HCT116 (cell line): Measurements from ENCODE around the gene ERICH3. TPM values are rescaled to one million over a fixed set of nuclear protein-coding genes. Genes with fewer than 3 reads are reported as not detected.

Source experiments
- ATAC-seq: fragments of 200-7000 bp; cut with Tn5 transposase; 2 replicates; pipeline ENCODE4 v1.9.1; 2020; ENCODE audit warnings: mild to moderate bottlenecking, moderate library complexity
- BruUV-seq: library from RNA; stranded (reverse); fragments of 400-500 nt; replicated peaks from 2 replicates; lab custom pipeline; 2021; lab: Mats Ljungman, UMichigan
- CTCF ChIA-PET: fragments of 300-600 bp; sonication (Branson Sonifier 250); formaldehyde crosslinking; loops from one replicate; lab custom pipeline; 2021; ENCODE audit warnings: antibody characterized with exemption; lab: Charles Lee
- POLR2A ChIA-PET: fragments of 300-600, 350-600 bp; sonication (Branson Sonifier 250); formaldehyde crosslinking; loops from one replicate; lab custom pipeline; 2021; ENCODE audit warnings: antibody characterized with exemption; lab: Charles Lee
- RAD21 ChIA-PET, 2 experiments: fragments of 300-600 bp; sonication (Branson Sonifier 250); formaldehyde crosslinking; loops; one replicate each; lab custom pipeline; 2023; ENCODE audit warnings: low total read pairs in 2 of 2; ENCODE audit not compliant: uncharacterized antibody in 2 of 2, unreplicated experiment in 2 of 2, low non-redundant PET in 1 of 2; lab: Charles Lee
- DNase-seq: peaks from one replicate; pipeline ENCODE4 v3.0.0-alpha.2; 2010; ENCODE audit warnings: low read depth, low spot score
- H2AFZ ChIP-seq: fragments of 200-600 bp; shearing (Covaris generic), sonication (generic); 2 replicates; pipeline ENCODE4 v1.6.1; 2017; ENCODE audit warnings: low read depth, mixed run types, mixed read lengths, antibody characterized with exemption, low read length; ENCODE audit not compliant: poor library complexity, severe bottlenecking
- H3K27ac ChIP-seq: 2 replicates; pipeline ENCODE4 v1.5.1; 2012; ENCODE audit warnings: low read depth, low read length
- H3K27me3 ChIP-seq: fragments of 200-600 bp; sonication (generic); 2 replicates; pipeline ENCODE4 v1.6.1; 2016; ENCODE audit warnings: mixed run types, low read length, mixed read lengths; ENCODE audit not compliant: insufficient read depth
- H3K36me3 ChIP-seq, 2 experiments: fragments of 200-500 bp in 1 of 2; fragments of 200-600 bp in 1 of 2; sonication (Bioruptor generic) in 1 of 2; sonication (generic) in 1 of 2; 2 replicates each; pipeline versions ENCODE4 v1.5.1 to v1.6.1; 2014 to 2016; ENCODE audit warnings: low read length in 2 of 2, inconsistent platforms in 1 of 2, mixed read lengths in 1 of 2, mixed run types in 1 of 2; ENCODE audit not compliant: insufficient read depth in 2 of 2, control insufficient read depth in 1 of 2
- H3K4me1 ChIP-seq, 2 experiments: fragments of 200-600 bp in 1 of 2; sonication (generic) in 1 of 2; 2 replicates each; pipeline versions ENCODE4 v1.5.1 to v1.6.1; 2012 to 2017; ENCODE audit warnings: low read length in 2 of 2, inconsistent platforms in 1 of 2, mild to moderate bottlenecking in 1 of 2, mixed read lengths in 1 of 2, mixed run types in 1 of 2, moderate library complexity in 1 of 2; ENCODE audit not compliant: insufficient read depth in 2 of 2, control insufficient read depth in 1 of 2
- H3K4me2 ChIP-seq: fragments of 200-600 bp; sonication (generic); 2 replicates; pipeline ENCODE4 v1.6.1; 2017; ENCODE audit warnings: mixed run types, low read length, mixed read lengths
- H3K4me3 ChIP-seq, 2 experiments: fragments of 200-600 bp in 1 of 2; sonication (generic) in 1 of 2; replicated peaks in 1 of 2; 2 replicates each; pipeline ENCODE4 v1.5.1; 2011 to 2016; ENCODE audit warnings: low read length in 2 of 2, control low read depth in 1 of 2, low read depth in 1 of 2, mild to moderate bottlenecking in 1 of 2, mixed read lengths in 1 of 2, mixed run types in 1 of 2
- H3K79me2 ChIP-seq: fragments of 200-600 bp; sonication (generic); 2 replicates; pipeline ENCODE4 v1.6.1; 2017; ENCODE audit warnings: mild to moderate bottlenecking, mixed run types, low read length, moderate library complexity, mixed read lengths; ENCODE audit not compliant: insufficient read depth
- H3K9ac ChIP-seq: fragments of 200-600 bp; sonication (generic); 2 replicates; pipeline ENCODE4 v1.6.1; 2016; ENCODE audit warnings: low read length, mixed read lengths
- H3K9me2 ChIP-seq: fragments of 200-600 bp; sonication (generic), shearing (Covaris generic); 2 replicates; pipeline ENCODE4 v1.6.1; 2017; ENCODE audit warnings: mixed run types, mild to moderate bottlenecking, moderate library complexity; ENCODE audit not compliant: insufficient read depth
- H3K9me3 ChIP-seq, 2 experiments: fragments of 200-500 bp in 1 of 2; fragments of 200-600 bp in 1 of 2; sonication (Bioruptor generic) in 1 of 2; sonication (generic) in 1 of 2; 2 replicates each; pipeline ENCODE4 v1.6.1; 2014 to 2017; ENCODE audit warnings: low read length in 2 of 2, mixed read lengths in 2 of 2, inconsistent platforms in 1 of 2, low read depth in 1 of 2, mild to moderate bottlenecking in 1 of 2, mixed run types in 1 of 2, moderate library complexity in 1 of 2; ENCODE audit not compliant: control insufficient read depth in 1 of 2, insufficient read depth in 1 of 2
- H4K20me1 ChIP-seq: fragments of 200-600 bp; sonication (generic), shearing (Covaris generic); 2 replicates; pipeline ENCODE4 v1.6.1; 2017; ENCODE audit warnings: mixed run types, mild to moderate bottlenecking, moderate library complexity; ENCODE audit not compliant: insufficient read depth
- CBX3 ChIP-seq: IDR thresholded peaks from 2 replicates; pipeline ENCODE4 v1.6.1; 2012; ENCODE audit warnings: low read depth
- CEBPB ChIP-seq: IDR thresholded peaks from 2 replicates; pipeline ENCODE4 v1.6.1; 2012; ENCODE audit warnings: low read depth
- EGR1 ChIP-seq: IDR thresholded peaks from 2 replicates; pipeline ENCODE4 v1.6.1; 2012; ENCODE audit warnings: low read depth
- EZH2phosphoT487 ChIP-seq: fragments of 200-600 bp; IDR thresholded peaks from 2 replicates; pipeline ENCODE4 v1.6.1; 2018; ENCODE audit warnings: antibody characterized with exemption, borderline replicate concordance
- FOSL1 ChIP-seq: IDR thresholded peaks from 2 replicates; pipeline ENCODE4 v1.6.1; 2012; ENCODE audit warnings: low read depth
- JUND ChIP-seq: IDR thresholded peaks from 2 replicates; pipeline ENCODE4 v1.6.1; 2012
- POLR2A ChIP-seq: IDR thresholded peaks from 2 replicates; pipeline ENCODE4 v1.7.0; 2011; ENCODE audit warnings: borderline replicate concordance; ENCODE audit not compliant: insufficient read depth, insufficient read length; ENCODE audit errors: extremely low read depth
- RAD21 ChIP-seq: IDR thresholded peaks from 2 replicates; pipeline ENCODE4 v1.6.1; 2012; ENCODE audit warnings: low read depth, mild to moderate bottlenecking
- SP1 ChIP-seq: IDR thresholded peaks from 2 replicates; pipeline ENCODE4 v1.6.1; 2012; ENCODE audit warnings: low read depth
- SRF ChIP-seq: IDR thresholded peaks from 2 replicates; pipeline ENCODE4 v1.6.1; 2012; ENCODE audit warnings: low read depth
- TCF7L2 ChIP-seq: IDR thresholded peaks from 2 replicates; pipeline ENCODE4 v1.7.0; 2011; ENCODE audit warnings: borderline replicate concordance, inconsistent platforms; ENCODE audit not compliant: insufficient read depth, insufficient read length; ENCODE audit errors: extremely low read depth
- YY1 ChIP-seq: IDR thresholded peaks from 2 replicates; pipeline ENCODE4 v1.6.1; 2011; ENCODE audit warnings: low read length, low read depth, moderate library complexity, mild to moderate bottlenecking; ENCODE audit not compliant: insufficient replicate concordance; ENCODE audit errors: extremely low read depth
- ZFX ChIP-seq: fragments of 450-650 bp; IDR thresholded peaks from 2 replicates; pipeline ENCODE4 v1.6.1; 2017
- intact Hi-C: fragments of 100-400 bp; cut with micrococcal nuclease; formaldehyde crosslinking; loops from 2 replicates; pipeline ENCODE4 v1.10.0; 2022
- total RNA-seq: library from RNA; stranded (reverse); gene quantifications from one replicate; pipeline ENCODE4 v1.2.1, GENCODE V29; 2021; ENCODE audit not compliant: unreplicated experiment
- TF ChIP-seq, protein P1 (sequence below), 3 experiments: fragments of 200-600 bp in 1 of 3; sonication (generic) in 1 of 3; IDR thresholded peaks in 2 of 3; conservative IDR thresholded peaks in 1 of 3; 2 replicates each; pipeline ENCODE4 v1.5.1; 2012 to 2017; ENCODE audit warnings: low read depth in 2 of 3, low read length in 2 of 3, antibody characterized with exemption in 1 of 3, borderline replicate concordance in 1 of 3, control low read depth in 1 of 3, mild to moderate bottlenecking in 1 of 3, mixed read lengths in 1 of 3, mixed run types in 1 of 3, moderate library complexity in 1 of 3; ENCODE audit not compliant: insufficient read depth in 1 of 3
- TF ChIP-seq, protein P2 (sequence below): IDR thresholded peaks from 2 replicates; pipeline ENCODE4 v1.6.1; 2012

The ERICH3 gene
- total RNA-seq, 1 experiment from 2014 or later = not detected

DNA sequence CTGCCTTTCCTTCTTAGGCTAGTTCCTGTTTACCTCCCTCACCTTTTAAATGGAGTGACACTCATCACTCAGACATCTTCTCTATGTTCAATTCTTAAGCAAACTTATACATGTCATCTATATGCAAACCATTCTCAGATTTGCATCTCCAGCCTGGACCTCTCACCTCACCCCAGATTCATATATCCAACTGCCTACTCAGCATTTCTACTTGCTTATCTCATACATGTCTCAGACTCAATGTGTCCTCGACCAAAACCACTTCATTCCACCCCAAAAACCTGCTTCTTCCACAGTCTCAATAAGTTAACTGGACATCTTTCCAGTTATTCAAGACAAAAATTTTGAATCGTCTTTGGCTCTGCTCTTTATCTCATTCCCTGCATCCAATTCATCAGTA is 62.6 kb downstream of the ERICH3 start (continued):
- TF ChIP-seq, protein P1, sequence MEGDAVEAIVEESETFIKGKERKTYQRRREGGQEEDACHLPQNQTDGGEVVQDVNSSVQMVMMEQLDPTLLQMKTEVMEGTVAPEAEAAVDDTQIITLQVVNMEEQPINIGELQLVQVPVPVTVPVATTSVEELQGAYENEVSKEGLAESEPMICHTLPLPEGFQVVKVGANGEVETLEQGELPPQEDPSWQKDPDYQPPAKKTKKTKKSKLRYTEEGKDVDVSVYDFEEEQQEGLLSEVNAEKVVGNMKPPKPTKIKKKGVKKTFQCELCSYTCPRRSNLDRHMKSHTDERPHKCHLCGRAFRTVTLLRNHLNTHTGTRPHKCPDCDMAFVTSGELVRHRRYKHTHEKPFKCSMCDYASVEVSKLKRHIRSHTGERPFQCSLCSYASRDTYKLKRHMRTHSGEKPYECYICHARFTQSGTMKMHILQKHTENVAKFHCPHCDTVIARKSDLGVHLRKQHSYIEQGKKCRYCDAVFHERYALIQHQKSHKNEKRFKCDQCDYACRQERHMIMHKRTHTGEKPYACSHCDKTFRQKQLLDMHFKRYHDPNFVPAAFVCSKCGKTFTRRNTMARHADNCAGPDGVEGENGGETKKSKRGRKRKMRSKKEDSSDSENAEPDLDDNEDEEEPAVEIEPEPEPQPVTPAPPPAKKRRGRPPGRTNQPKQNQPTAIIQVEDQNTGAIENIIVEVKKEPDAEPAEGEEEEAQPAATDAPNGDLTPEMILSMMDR (IDR thresholded peaks at IDR 0.05 in 2 of 3, conservative IDR thresholded peaks at IDR 0.05 in 1 of 3; ENCODE audit: borderline replicate concordance in 1 of 3, insufficient read depth in 1 of 3, low read depth in 2 of 3, low read length in 2 of 3) = no peak

DNA sequence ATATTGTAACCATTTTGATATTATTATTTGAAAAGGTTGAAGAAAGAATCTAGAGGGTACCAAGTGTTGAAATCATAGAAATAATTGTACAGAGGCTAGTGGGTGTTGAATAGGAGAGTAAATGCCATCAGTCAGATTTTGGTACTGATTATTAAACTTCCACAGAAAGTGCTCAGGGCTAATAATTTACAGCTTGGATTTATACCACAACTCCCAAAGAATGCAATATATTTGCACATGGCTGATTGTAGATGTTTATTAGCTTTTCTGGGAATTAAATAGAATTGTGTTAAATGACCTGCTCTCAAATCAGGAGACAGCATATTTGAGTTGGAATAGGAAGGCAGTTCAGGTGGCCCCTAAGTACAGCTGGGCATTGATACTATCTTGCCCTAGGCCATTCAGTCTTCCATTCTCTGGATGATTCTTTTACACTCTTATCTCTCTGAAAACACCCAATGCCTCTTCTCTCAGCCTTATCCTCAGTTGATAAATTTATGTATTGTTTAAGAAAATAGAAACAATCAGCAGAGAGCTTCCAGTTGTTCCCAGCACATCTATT is 63.7 kb downstream of the ERICH3 start:
- Histone ChIP-seq H3K4me1 (no peaks in the 10 kb centered on the region), H3K9me3 (no peaks in the 10 kb centered on the region), H3K9ac (no peak overlapping the region), H3K4me3 (no peak overlapping the region), H3K36me3 (no peaks in the 10 kb centered on the region), H3K27ac (no peak overlapping the region), H3K79me2 (no peaks in the 10 kb centered on the region), H3K9me2 (no peaks in the 10 kb centered on the region), H2AFZ (no peak overlapping the region), H3K4me2 (no peak overlapping the region), H3K27me3 (0 out of 2 replicates have a peak, but pooled peaks cover 13% of the 10 kb centered on the region), H4K20me1 (no peaks in the 10 kb centered on the region)
- CTCF ChIA-PET = no interaction called here
- DNase-seq (no peak), ATAC-seq (no peak)
- RAD21 ChIA-PET = no interaction called here
- no peak for TF ChIP-seq CEBPB
- TF ChIP-seq SRF = no peak
- no peak for TF ChIP-seq CBX3
- TF ChIP-seq SP1 = no peak
- TF ChIP-seq ZFX = no peak
- BruUV-seq = no TSS peak
- POLR2A ChIA-PET = no interaction called here
- intact Hi-C loops = no loop called here

DNA sequence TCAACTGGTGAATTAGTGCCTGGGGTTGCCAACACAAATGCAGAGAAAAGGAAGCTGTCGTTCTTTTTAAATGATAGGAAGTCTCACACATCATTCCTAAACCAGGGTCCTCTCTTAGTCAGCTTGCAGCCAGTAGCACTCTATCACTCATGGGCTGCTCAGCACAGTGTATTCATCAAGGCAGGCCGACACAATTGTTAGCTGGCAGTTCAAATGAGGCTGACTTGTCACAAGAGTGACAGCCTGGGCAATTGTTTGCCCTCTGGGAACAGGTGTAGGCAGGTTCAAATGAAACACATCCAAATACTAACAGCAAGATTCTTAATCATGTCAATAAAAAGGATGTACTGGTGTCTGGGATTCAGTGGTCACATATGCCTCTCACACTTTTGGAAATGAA is 76.9 kb downstream of the ERICH3 start:
- intact Hi-C loops = no loop called here
- ChIA-PET POLR2A (no interaction called here), CTCF (no interaction called here), RAD21 (no interaction called here)
- Histone ChIP-seq H2AFZ (no peak overlapping the region), H3K9me2 (no peaks in the 10 kb centered on the region), H3K27me3 (peaks cover 35% of the 10 kb centered on the region; the same call in 1 of the 2 replicates), H3K4me2 (no peak overlapping the region), H3K36me3 (no peaks in the 10 kb centered on the region), H3K4me3 (no peak overlapping the region), H3K79me2 (no peaks in the 10 kb centered on the region), H3K9ac (no peak overlapping the region), H3K4me1 (no peaks in the 10 kb centered on the region), H3K9me3 (no peaks in the 10 kb centered on the region), H3K27ac (no peak overlapping the region), H4K20me1 (no peaks in the 10 kb centered on the region)
- ATAC-seq = no peak
- no peak for DNase-seq
- no TSS peak for BruUV-seq
- TF ChIP-seq JUND (no peak), TCF7L2 (no peak), SP1 (no peak), POLR2A (no peak), EZH2phosphoT487 (no peak), FOSL1 (no peak), SRF (no peak), YY1 (no peak), EGR1 (no peak), RAD21 (no peak), CEBPB (no peak)
- TF ChIP-seq, protein P2, sequence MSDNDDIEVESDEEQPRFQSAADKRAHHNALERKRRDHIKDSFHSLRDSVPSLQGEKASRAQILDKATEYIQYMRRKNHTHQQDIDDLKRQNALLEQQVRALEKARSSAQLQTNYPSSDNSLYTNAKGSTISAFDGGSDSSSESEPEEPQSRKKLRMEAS = no peak
- TF ChIP-seq, protein P1 (IDR thresholded peaks at IDR 0.05 in 2 of 3, conservative IDR thresholded peaks at IDR 0.05 in 1 of 3; ENCODE audit: borderline replicate concordance in 1 of 3, insufficient read depth in 1 of 3, low read depth in 2 of 3, low read length in 2 of 3) = no peak
